8988T (cell line): Measurements from ENCODE around the gene TINCR.
"Not testable (repeated sequence)": the region's sequence is repeated elsewhere in the genome, so short reads cannot be mapped to it uniquely, and the experiment has no call there.

Experiments
- DNase-seq: peaks from one replicate; pipeline ENCODE4 v3.0.0; 2011

The TINCR gene

DNA sequence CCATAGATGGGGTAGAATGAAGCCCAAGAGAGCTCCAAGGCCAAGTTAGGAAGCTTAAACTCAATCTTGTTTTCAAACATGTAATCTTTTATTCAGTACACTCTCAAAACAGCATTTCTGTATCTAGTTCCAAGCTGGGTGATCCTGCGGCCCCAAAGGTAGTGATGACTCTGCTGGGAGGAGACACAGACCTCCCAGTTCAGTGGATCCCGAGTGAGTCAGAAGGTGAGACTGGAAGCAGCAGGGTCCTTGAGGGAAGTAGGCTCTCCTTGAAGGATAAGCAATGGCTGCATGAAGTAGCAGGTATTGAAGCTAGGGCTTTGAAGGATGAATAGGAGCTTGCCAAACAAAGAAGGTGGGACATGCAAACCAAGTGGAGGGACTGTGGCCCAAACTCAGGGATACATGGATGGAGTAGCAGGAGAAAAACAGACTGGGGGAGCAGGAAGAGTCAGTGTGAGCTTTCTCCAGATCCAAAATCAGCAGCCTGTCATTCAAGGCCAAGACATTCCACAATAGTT is 9.6 kb downstream of the TINCR start:
- no peak for DNase-seq

DNA sequence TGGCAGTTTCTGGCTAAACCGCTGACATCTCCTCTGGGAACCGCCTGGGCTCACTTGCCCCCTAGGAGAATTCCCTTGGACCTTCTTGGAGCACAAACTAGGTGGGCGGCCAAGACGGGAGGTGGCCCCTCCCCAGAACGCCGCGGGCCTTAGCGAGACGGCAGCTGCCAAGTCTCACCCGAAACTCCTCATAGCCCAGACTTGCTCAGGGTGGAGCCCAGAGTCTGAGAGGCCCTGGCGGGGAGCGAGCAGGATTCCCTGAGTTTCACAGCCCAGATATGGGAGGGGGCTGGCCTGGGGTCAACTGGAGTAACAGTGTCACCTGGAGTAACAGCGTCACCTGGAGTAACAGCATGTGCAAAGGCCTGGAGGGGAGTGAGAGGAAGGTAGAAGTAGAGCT is 10.1 kb downstream of the TINCR start:
- no peak for DNase-seq

DNA sequence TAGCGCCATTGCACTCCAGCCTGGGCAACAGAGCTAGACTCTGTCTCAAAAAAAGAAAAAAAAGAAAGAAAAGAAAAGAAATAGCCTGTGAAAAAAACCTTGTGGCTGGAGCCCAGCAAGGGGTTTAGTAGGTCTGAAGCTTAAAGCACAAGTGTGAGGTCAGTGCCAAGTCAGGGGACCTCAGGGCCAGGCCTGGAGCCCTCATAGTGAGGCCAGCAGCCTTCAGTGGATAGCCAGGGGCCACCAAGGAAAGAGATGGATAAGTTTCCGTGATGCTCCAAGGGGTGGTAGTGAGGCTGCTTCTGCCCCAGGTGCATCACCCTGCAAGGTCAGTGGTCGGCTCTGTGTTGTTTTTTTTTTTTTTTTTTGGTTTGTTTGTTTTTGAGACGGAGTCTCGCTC is 12.9 kb downstream of the TINCR start:
- no peak for DNase-seq

DNA sequence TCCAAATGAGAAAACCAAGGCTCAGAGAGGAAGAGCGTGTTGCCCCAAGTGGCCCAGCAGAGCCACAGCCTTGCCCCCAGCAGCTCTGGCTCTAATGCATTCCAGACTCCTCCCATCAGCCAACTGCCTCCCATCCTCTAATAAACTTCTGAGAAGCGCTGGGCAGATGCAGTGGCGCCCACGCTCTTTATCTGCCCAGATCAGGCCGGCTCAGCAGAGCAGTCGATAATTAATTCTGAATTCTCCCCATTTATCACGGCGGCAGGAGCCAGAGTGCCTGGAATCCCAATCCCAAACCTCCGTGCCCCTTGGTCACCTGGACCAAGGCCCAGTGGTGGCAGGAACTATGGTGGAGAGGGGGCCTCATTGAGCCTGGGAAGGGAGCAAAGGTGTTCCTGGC is 13.9 kb downstream of the TINCR start:
- DNase-seq = no peak

DNA sequence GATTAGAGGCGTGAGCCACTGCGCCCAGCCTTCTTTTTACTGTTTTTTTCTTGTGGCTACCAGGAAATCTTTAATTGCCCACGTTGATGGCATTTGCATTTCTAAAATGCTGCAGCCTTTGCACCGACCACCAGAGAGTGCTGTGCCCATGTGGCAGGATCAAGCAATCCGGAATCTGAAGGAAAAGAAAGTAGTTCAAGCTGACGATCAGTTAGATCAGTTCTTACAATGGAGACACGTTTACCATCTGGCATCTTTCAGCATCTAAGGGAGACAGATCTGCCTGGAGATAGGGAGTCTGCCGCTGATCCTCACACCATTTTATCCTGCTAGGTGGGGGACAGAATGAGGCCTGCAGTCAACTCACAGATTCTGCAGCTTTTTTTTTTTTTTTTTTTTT is 19.9 kb downstream of the TINCR start:
- no peak for DNase-seq

DNA sequence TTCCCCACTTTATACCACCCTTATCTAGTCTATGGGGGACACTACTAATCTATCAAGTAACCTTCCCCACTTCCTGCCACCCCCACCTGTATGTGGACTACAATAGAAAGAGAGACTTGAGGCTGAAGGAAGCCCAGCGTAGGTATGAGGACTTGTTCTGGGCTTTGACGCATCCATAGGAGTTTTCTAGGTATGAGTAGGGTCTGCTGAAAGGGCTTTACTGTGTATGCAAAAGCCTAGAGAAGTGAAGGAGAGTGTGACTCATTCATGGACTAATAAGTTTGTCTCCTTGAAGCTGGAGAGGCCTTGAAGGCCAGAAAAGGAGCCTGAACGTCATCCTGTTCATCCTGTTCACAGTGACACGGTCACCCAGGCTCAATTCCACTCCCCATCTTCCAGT is 21.8 kb downstream of the TINCR start:
- DNase-seq = no peak

DNA sequence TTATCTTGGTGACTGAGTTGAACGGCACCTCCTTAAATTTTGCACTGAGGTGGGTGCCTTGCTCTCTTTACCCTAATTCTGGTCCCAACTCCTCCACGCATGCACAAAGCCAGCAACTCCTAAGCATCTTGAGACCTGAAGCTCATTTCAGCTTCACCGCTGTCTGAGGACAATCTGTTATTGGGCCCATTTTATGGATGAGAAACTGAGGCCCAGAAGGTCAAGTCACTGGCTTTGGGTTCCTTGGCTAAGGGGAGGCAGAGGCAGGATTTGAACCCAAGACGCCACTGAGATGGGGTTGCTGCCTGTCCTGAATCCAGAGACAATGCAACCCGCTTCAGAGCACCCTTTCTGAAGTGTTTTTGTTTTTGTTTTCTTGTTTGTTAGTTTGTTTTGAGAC is 22.7 kb downstream of the TINCR start:
- no peak for DNase-seq

DNA sequence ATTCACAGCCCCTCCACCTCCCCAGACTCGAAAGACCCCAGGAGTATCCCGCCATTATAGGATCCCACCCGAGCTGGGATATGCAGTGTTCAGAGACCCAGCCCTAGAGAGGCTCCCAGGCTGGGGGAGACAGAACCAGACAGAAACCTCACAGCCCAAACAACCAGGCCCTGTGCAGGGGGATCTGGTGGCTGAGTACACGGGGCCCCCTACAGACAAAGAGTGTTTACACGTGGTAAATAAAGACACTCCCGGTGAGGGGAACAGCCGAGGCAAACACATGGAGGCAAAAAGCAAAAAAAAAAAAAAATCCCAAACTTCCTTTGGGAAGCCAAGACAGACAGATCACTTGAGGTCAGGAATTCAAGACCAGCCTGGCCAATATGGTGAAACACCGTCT is 25.1 kb downstream of the TINCR start:
- no peak for DNase-seq

DNA sequence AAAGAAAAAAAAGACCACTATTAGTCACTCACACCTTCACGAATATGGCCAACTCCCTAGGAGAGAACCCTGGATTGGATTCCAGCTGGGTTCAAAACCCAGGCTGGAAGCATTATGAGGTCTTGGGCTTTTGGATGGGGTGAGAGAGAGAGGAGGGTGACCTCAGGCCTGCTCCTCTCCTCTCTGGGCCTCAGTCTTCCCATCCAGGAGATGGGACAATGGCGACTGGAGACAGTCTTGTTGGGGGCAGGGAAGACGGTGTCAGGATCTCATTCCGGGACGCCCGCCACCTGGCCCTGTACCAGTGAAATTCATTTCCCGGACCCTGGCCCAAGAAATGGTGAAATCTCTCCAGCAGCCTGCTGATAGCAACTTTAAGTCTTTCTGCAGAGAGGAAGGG is 26.3 kb downstream of the TINCR start:
- no peak for DNase-seq

DNA sequence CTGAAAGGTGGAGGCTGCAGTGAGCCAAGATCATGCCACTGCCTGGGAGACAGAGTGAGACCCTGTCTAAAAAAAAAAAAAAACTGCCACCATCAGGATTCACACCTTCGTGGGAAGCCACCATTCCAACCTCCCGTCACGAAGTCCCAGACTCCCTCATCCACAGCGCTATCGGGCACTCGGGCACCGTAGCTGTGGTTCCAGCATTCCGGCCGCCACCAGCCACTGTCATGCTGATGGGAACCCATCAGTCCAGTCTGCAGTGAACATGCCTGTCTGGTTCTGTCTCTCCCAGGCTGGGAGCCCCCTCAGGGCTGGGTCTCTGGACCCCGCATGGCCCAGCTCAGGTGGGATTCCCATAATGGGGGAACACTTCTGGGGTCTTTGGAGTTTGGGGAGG is 27.5 kb downstream of the TINCR start:
- no peak for DNase-seq

DNA sequence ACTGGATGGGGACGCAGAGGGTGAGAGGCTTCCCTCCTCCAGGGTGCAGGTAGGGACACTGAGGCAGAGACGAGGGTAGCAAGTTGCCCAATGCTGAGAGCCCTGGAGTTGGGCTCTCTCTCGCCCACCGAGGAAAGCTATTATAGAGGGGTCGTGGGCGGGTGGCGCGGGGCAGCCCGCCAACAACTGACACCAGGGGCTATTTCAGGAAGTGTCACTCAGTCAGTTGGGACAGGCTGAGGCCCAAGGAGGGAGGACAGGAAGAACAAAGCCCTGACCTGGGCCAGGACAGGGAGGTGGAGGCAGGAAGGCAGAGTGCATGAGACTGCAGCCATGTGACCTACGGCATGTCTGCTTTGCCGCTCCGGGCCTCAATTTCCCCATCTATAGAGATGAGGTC is 29.9 kb downstream of the TINCR start:
- DNase-seq = no peak

DNA sequence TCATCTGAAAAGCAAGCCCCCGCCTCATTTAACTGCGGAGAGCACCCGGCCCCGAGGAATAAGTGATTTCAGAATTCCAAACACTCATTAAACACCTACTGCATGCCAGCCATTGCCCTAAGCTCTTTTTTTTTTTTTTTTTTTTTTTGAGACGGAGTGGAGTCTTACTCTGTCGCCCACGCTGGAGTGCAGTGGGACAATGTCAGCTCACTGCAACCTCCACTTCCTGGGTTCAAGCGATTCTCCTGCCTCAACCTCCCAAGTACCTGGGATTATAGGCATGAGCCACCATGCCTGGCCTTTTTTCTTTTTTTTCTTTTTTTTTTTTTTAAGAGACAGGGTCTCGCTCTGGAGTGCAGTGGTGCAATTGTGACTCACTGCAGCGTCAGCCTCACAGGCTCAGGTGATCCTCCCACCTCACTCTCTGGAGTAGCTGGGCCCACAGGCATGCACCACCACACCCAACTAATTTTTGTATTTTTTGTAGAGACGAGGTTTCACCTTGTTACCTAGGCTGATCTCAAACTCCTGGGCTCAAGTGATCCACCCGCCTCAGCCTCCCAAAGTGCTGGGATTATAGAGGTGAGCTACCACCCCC is 30.7 kb downstream of the TINCR start:
- DNase-seq = not testable (repeated sequence)

DNA sequence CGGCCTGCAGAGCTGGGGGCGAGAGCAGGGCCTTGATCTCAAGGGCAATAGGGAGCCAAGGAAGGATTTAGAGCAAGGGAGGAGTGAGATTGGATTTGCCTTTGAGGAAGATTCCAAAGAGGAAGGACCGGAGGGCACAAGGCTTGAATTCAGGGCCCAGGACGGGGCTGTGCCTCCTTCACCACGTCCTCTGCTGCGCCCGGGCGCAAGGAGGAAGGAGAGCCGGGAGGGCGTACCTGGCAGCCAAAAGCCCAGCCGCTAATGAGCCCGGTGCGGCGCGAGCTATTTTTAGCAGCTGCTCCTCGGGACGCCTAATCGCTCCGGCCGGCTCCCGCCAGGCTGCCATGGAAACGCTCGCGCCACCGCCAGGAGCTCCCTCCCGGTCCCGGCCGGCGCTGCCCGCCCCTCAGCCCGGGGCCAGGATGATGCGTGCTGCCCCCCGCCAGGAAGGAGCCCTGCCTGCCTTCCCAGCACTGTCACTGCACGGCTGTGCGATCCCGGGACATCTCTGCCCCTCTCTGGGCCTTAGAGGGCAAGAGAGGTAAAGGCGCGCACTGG is 31.3 kb downstream of the TINCR start:
- DNase-seq = no peak

DNA sequence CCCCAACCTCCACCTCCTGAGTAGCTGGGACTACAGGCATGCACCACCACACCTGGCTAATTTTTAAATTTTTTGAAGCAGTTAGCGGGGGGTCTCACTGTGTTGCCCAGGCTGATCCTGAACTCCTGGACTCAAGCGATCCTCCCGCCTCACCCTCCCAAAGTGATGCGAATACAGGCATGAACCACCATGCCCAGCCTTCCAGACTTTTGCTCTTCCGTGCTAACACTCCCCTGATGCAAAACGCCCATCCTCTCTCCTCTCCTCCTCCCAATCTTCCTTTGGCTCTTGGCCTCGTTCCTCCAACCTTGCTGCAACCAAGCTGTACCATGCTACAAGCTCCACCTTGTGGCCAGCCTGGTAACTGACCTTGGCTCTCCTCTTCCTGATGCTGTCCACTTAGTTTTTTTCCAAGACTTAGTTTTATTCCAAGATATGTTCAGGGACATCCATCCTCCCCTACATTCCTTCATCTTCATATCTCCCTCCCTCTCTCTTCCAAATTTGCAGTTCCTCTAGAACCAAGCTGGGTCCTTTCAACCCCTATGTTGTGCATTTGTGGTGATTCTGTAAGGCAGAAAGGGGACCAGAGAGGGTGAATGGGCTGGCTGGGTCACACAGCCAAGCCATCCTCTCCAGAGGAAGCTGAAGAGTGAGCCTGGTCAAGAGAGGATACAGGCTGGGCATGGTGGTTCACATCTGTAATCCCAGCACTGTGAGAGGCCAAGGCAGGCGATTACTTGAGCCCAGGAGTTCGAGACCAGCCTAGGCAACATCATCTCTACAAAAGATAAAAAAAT is 32.8 kb downstream of the TINCR start:
- DNase-seq = no peak

DNA sequence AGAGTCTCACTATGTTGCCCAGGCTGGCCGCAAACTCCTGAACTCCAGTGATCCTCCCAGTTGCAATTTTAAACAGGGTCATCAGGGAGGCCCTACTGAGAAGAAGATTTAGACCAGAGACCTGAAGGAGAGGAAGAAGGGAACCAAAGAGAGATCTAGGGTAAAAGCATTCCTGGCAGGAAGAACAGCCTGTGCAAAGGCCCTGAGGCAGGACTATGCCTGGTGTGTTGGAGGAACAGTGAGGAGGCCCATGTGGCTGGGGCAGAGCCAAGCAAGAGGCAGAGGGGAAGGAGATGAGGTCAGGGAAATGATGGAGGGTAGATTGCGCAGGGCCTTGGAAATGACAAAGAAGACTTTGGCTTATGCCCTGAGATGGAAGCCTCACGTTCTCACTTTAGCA is 34.5 kb downstream of the TINCR start:
- no peak for DNase-seq

DNA sequence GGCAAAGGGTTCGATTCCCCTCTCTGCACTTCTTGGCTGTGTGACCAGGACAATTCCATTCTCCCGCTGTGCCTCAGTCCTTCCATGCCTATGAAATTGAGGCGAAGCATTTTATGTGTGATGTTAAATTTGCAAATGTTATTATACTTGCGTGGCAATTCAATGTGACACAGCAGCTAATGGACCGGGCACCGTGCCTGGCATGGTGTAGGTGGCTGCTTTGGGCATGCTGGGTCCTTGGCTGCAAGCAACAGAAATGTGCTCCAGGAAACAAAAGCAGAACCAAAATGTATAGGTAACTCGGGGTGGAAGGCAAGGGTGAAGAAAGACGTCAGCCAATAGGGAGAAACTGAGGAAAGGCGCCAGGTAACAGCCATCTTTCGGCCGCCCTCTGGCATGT is 37.1 kb downstream of the TINCR start:
- no peak for DNase-seq

DNA sequence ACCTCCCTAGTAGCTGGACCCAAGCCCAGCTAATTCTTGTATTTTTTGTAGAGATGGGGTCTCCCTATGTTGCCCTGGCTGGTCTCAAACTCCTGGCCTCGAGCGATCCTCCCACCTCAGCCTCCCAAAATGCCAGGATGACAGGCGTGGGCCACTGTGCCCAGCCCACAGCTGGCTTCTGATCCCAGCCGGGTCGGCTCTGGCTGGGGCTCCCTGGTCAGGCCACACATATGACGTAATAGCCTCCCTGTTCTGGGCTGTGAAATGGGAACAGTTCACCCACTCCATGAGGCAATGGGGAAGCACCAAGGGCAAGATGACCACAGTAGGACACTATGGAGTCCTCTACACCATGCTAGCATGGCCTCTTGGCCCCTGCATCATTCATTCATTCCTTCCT is 41.1 kb downstream of the TINCR start:
- no peak for DNase-seq

DNA sequence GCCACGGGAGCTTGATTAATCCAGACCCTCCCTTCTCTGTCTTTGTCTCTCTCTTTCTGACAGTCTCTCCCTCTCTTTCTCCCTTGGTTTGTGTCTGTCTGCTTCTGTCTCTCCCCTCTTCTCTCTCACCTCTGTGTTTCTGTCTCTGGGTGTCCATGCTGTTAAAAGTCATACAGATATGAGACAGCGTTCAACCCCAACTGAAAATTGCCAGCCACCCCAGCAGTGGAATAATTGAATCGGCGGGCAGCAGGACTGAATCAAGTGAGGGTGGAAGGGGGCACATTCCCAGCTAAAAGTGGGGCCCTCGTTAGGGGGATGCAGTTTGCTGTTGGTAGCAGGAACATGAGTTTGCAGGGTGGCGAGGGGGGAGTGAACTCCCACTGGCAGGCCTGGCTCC is 43.7 kb downstream of the TINCR start:
- DNase-seq = no peak

DNA sequence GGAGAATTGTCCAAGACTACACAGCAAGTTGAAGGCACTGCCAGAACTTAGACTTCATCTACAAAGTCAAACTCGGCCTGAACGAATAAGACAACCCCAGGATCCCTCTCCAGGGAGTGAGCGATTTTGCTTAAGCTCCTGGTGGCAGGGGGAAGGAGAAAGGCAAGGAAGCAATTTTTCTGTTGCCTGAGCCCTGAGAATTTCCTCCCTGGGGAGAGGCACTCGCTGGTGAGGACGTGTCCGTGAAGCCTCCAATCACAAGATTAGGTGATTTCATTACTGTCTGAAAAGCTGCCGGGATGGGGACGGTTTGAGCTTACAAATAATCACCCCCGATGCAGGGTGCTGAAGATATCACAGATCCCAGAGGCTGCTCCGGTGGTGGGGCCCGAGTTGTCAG is 45.6 kb downstream of the TINCR start:
- no peak for DNase-seq

DNA sequence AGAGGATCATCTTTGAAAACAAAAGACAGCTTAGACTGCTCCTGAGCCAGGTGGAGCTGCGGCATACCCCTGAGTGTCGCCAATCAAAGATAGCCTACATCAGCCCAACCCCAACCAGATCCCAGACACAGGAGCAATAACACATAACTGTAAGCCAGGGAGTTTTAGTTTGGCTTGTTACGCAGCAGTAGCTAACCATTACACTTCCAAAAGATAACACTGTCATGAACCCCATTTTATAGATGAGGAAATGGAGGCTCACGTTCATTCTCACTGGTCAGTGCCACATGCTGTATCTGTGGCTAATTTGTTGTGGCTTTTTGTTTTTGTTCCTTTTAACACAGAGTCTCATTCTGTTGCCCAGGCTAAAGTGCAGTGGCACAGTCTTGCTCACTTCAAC is 47.3 kb downstream of the TINCR start:
- DNase-seq = no peak

DNA sequence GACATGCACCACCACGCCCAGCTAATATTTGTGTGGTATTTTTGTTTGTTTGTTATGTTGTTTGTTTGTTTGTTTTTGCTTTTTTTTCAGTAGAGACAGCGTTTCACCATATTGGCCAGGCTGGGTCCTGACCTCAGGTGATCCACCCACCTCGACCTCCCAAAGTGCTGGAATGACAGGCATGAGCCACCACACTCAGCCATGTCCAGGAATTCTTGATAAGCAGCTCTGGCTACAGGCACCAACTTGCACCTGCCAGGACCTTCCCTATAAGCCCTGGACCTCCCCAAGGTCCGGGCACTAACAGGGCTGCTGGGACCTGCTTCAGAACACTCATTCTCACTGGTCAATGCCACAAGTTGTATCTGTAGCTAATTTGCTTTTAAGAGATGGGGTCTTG is 48.7 kb downstream of the TINCR start:
- no peak for DNase-seq

DNA sequence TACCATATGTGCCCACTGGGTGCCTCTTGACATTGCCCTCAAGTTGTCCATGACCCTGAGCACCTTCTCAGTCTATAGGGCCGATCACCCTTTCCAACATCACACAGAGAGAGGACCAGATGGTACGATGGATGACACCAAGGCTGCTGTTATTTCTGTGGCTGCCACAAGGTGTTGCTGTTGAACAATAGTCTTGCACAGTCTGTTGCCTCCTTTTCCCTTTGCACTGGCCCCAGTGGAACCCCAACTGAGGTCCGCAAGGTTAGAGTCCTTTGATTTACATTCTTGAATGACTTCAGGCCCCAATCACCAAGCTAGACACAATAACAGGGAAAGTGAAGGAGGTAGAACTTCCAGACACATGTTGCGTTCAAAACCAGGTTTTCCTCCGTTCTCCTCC is 52.0 kb downstream of the TINCR start:
- DNase-seq = no peak

DNA sequence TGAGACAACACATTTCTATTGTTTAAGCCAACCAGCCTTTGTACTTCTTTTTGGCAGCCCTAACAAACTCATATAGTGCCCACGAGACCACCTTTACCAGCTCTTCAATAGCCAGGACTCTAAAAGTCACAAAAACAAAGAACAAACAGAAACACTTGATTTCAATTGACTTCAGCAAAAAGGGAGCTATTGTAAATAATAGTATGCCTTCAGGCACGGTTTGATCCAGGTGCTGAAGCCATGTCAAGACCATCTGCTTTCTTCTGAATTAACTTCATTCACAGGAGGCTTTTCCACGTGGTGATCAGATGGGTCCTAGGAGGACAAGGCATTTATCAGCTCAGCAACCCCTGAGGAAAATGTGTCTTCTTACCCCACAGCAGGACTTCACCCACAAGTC is 53.8 kb downstream of the TINCR start:
- DNase-seq = no peak

DNA sequence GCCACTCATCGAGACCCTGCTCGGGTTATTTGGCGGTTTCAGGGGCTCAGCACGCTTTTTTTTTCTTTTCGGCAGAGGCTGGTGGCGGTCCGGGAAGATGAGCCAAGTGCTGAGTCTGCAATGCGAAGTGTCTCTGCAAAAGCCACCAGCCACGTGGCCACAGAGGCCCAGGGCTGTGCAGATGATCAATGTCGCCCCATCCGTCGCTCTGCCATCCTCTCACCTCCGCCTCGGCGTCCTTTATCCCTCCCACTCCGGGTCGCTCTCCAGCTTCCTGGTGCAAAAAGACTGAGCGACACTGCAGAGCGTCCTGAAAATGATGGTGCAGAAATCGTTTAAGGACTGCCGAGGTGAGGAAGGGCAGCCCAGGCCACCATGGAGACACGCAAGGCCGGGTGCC is 55.0 kb downstream of the TINCR start:
- DNase-seq = no peak
